MG63 (cell line): ENCODE measurements around the gene BMPER. TPM values are rescaled to one million over a fixed set of nuclear protein-coding genes. Genes with fewer than 3 reads are reported as not detected.

Experiments
- DNase-seq: peaks from one replicate; pipeline ENCODE4 v3.0.0-alpha.2; 2020
- H3K27me3 ChIP-seq: fragments of 250-450 bp; sonication (Bioruptor Pico); 2 replicates; pipeline ENCODE4 v1.5.1; 2020; ENCODE audit warnings: mild to moderate bottlenecking, moderate library complexity
- H3K36me3 ChIP-seq: fragments of 250-450 bp; sonication (Bioruptor Pico); 2 replicates; pipeline ENCODE4 v1.5.1; 2020; ENCODE audit warnings: mild to moderate bottlenecking, moderate library complexity
- H3K4me3 ChIP-seq: fragments of 250-450 bp; sonication (Bioruptor Pico); 2 replicates; pipeline ENCODE4 v1.5.1; 2020; ENCODE audit warnings: mild to moderate bottlenecking, moderate library complexity
- H3K9me3 ChIP-seq: fragments of 250-450 bp; sonication (Bioruptor Pico); 2 replicates; pipeline ENCODE4 v1.5.1; 2020; ENCODE audit warnings: mild to moderate bottlenecking, moderate library complexity
- total RNA-seq: library from RNA; depleted of rRNA; stranded (reverse); fragments of >200 nt; shearing (Covaris generic); gene quantifications from 2 replicates; pipeline ENCODE4 v1.2.3, GENCODE V29; 2014; ENCODE audit warnings: low replicate concordance

The BMPER gene
- total RNA-seq, 1 experiment from 2014 or later, result 110 TPM

DNA sequence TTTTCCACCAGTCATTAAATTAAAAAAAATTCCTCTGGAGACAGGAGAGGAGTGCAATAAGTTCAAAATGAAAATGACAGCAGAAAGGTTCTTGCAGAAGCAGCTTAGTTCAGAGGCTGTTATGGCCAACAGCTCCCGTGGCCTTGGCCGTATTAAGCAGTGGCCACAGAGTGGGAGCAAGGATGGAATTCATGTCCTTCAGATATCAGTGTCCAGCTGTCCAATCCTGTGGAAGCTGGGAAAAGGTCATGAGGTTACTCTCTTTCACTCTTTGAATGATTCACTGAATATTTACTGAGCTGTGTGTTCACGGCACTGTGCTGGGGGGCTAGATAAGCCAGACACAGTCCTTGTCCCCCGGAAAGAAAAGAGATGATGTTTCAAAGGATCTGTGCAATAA, 231.8 kb downstream of the BMPER start:
- H3K4me3 ChIP-seq, result no peak overlapping the region
- no peaks in the 10 kb centered on the region for H3K9me3 ChIP-seq
- peaks cover 64% of the 10 kb centered on the region for H3K36me3 ChIP-seq
- DNase-seq, result no peak
- no peaks in the 10 kb centered on the region for H3K27me3 ChIP-seq

DNA sequence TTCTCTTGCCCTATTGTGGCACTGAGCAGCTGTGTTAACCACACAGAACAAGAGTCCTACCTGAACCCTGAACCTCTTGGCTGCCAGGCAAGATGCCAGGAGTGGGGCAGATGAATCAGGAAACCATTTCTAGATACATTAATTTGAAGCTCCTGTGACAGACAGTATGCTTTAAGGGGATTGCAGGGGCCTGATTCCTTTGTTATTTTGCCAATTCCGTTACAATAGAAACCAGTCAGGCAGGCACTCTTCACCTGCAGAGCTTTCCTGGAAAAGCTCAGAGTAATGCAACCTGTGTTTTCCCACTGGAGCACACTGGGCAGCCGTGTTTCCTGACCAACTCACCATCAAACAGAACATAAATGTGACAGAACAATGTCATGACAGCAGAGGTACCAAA, 233.1 kb downstream of the BMPER start:
- no peak overlapping the region for H3K4me3 ChIP-seq
- DNase-seq, result no peak

DNA sequence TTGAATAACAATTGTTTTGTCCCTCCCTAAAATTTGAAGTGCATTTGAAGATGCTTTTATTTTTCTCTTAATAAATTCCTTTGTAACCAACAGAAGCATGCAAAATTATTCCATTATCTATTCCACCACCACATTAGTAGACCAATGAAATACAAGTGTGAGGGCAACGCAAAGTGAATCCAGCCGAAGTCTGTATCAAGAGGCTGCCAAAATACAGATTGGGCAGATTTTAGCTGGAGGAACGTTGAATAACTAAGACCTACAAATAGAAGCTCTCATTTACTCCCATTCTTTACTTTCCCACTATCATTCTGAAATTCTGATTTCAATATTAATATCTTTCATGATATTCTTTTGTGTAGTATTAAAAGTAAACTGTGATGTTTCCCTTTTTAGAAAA, 233.7 kb downstream of the BMPER start:
- no peaks in the 10 kb centered on the region for H3K9me3 ChIP-seq
- DNase-seq, result no peak
- no peak overlapping the region for H3K4me3 ChIP-seq
- H3K36me3 ChIP-seq, result peaks cover 84% of the 10 kb centered on the region
- no peaks in the 10 kb centered on the region for H3K27me3 ChIP-seq

More for the DNA sequence above, 233.1 kb downstream of the BMPER start:
- Histone ChIP-seq H3K36me3 (peaks cover 78% of the 10 kb centered on the region), H3K27me3 (no peaks in the 10 kb centered on the region), H3K9me3 (no peaks in the 10 kb centered on the region)

DNA sequence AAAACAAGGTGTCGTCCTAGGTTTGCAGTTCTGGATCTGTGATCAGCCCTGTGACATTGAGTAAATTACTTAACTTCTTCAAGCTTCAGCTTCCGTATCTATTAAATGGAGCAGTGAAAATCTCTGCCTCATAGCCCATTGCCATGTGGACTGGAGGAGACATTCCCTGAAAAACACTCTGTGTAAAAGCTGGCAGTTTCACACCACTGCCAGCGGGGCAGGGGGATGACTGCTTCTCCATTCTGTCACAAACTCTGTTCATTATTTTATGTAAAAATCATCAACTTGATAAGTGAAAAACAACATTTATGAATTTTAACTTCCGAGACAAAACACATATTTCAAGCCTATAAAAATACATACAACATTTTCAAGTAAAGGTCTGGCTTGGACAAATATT, 234.7 kb downstream of the BMPER start:
- no peaks in the 10 kb centered on the region for H3K9me3 ChIP-seq
- no peak for DNase-seq
- H3K4me3 ChIP-seq, result no peak overlapping the region
- peaks cover 86% of the 10 kb centered on the region for H3K36me3 ChIP-seq
- H3K27me3 ChIP-seq, result no peaks in the 10 kb centered on the region

DNA sequence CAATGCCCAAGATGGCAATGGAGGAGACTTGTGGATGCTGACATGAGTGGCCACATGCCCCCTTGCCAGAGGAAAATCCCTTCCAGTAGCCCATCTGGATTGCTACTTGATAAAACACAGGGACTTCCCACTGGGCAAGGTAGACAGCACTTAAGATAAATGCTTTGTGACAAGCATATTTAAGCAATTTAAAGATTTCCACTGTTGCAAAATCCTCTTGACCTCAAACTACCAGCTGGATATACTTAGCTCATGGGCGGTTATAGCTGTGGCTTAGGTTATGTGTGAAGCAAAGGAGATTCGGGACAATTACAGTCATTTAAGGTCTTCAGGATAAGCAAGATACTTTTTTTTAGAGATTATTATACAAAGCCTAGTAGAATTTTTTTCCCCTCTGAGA, 238.1 kb downstream of the BMPER start:
- H3K36me3 ChIP-seq, result peaks cover 88% of the 10 kb centered on the region
- DNase-seq, result no peak
- no peak overlapping the region for H3K4me3 ChIP-seq

DNA sequence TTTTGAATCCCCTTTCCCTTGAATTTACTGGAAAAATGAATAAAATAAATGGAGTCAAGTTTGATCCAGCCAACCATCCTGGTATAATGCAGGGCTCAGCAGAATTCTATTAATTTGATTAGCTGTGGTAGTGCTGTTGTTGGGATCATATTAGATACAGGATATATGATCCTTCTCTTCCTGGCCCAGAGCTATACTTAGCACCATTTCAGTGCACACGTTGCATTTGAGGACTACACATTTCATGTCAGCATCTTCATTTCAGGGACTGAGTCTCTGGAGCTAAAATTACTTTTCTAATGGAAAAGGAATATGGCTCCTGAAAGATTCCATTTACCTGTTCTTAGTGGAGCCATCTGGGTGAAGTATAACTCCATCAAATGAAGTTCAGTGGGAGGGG, 240.3 kb downstream of the BMPER start:
- H3K27me3 ChIP-seq, result no peaks in the 10 kb centered on the region
- peaks cover 87% of the 10 kb centered on the region for H3K36me3 ChIP-seq
- DNase-seq, result no peak
- no peaks in the 10 kb centered on the region for H3K9me3 ChIP-seq
- no peak overlapping the region for H3K4me3 ChIP-seq

More for the DNA sequence above, 238.1 kb downstream of the BMPER start:
- Histone ChIP-seq H3K27me3 (no peaks in the 10 kb centered on the region), H3K9me3 (no peaks in the 10 kb centered on the region)

DNA sequence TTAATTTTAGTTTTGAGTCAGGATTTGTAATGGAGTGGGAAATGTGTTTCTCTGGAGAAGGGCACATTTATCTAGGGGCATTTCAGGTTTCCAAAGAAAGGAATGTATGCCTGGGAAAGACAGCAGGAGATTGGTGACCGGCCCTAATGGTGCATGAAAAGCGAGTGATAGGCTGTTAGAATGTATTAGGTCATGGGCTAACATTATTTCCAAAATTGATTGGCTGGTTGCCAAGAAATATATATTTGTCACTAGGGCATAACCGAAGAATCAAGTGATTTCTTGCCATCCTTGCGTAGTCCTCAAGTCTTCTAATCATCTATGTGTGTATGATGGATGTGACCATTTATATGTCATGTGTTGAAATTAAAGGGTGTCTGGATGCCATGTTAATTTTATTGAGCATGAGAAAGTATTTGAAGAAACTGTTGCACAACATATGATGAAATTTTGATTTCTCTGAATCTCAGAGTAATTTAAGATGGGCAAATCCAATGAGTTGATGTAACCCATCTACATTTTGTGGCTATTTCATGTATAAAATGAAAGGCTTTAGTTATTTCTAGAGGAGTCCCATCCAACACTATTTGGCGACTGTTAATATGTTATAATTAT, 248.4 kb downstream of the BMPER start:
- Histone ChIP-seq H3K36me3 (peaks cover 97% of the 10 kb centered on the region), H3K4me3 (no peak overlapping the region), H3K27me3 (no peaks in the 10 kb centered on the region), H3K9me3 (no peaks in the 10 kb centered on the region)
- no peak for DNase-seq

DNA sequence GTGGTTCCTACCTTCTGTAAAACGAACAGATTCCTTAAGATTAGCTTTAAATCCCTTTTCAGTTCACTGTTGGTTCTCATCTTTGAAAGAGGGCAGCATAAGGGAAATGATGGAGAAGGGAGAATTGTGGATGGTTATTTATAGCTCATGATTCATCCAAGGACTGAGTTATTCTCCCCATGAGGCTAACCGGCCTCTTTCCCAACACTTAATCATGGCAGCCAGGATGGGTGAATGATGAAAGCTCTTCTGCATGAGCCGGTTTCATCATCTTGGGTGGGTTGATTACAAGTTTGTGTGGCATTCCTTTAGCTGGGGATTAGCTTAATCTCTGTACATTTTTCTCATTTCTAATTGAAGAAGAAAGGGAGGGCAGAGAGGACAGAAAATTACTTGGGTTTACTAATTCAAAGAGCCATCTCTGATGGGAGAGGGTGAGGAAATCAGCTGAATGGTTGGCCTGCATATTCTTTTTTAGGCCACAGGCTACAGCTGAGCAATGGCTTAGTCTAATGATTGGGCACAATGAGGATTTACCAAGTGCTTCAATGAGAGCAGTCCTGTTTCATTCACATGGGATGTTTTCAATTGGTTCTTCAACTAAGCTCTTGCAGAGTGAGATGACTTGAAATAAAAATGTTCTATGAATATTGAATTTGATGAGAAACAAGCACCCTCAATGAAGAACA, 250.0 kb downstream of the BMPER start:
- Histone ChIP-seq H3K4me3 (no peak overlapping the region), H3K36me3 (peaks cover 88% of the 10 kb centered on the region), H3K9me3 (no peaks in the 10 kb centered on the region), H3K27me3 (no peaks in the 10 kb centered on the region)
- peak; percentile 63 for DNase-seq

DNA sequence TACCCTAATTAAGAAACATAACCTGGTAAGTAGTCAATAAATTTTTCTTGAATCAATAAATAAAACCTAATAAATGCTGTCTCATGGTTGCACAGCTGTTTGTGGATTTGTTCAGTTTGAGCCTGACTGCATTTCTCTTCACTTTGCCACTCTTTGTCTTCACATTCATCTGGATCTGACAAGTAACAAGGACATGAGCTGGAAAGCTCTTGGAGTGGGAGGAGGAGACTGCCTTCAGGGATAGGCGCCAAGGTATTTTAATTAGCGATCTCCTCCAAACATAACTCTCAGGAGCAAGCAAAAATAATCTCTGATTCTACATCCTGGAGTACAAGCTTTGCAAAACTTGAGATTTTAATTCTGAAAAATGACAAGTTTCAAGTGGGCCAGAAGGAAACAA, 251.0 kb downstream of the BMPER start:
- no peaks in the 10 kb centered on the region for H3K9me3 ChIP-seq
- DNase-seq, result no peak
- H3K4me3 ChIP-seq, result no peak overlapping the region

DNA sequence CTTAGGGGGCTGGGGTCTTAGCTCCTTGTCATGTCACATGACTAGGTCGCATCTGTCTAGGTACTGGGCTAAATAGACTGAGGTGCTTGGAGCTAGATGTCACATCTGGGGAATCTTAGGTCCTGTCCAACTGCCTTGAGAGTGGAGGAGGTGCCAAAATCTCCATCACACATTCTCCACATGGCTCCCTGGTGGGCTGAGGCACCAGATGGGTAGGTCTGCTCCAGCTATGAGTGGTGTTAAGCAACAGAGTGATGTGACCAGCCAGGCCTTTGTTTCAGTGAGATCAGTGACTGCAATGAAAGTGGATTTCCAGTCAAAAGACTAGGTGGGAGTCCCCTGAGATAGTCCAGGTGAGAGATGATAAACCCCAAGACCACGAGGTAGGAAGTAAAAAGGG, 251.8 kb downstream of the BMPER start:
- H3K27me3 ChIP-seq, result no peaks in the 10 kb centered on the region
- DNase-seq, result no peak

More for the DNA sequence above, 251.0 kb downstream of the BMPER start:
- H3K36me3 ChIP-seq, result peaks cover 78% of the 10 kb centered on the region
- H3K27me3 ChIP-seq, result no peaks in the 10 kb centered on the region

DNA sequence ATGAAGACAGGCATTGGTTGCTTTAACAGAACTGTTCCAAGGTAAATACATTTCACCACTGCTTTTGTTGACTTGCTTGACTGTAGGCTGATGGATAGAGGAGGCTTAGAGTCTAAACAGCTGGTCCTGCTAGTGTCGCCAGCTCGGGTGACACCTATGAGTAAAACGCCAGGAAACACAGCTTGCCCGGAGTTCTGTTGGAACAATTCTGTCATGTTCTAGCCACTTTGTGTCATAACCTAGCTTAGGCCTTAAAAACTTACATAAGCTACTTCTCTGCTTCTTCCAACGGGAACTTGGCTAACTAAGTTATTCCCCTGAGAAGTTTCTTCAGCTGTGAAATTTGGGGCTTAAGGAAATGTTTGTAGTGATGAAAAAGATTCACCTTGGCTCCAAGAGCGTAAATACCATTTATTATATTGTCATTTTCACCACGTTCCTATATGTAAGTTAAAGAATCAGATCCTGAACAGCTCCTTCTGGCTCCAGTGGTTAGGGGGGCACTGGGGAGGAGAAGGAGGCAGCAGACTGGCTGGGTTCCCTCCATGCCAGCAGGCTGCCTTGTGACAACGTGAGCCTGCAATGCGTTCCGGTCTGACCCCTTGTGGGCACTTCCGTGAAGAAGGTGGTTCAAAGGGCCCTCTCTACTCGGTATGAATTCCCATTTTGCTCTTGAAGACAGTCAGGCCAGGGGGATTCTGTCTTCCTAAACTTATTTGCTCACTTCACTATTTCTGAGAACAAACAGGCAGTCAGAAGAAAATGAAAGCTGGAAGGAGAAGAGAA, 253.2 kb downstream of the BMPER start:
- Histone ChIP-seq H3K27me3 (no peaks in the 10 kb centered on the region), H3K4me3 (no peak overlapping the region), H3K36me3 (peaks cover 56% of the 10 kb centered on the region), H3K9me3 (no peaks in the 10 kb centered on the region)
- DNase-seq, result peak; percentile 10

More for the DNA sequence above, 251.8 kb downstream of the BMPER start:
- Histone ChIP-seq H3K4me3 (no peak overlapping the region), H3K36me3 (peaks cover 70% of the 10 kb centered on the region), H3K9me3 (no peaks in the 10 kb centered on the region)

DNA sequence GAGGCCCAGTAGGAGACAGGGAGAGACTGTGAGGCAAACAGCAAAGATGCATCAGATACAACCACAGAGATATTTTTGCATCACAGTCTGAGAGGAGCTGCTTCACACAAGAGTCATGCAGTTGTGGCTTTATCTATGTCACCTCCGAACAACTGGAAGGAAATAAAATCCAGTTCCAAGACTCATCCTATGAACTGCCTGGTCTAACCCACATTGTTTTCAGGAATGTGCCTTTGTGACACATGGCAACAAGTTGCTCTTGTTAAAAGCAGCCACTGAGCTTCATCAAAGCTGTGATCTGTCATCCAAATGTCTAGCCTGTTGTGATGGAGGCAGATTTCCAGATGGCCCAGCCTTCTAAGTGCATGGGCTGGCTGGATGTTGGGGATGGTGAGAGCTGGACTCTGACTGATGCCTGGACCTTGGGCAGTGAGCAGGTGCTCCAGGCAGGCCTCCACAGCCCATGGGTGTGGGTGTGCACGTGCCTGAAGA, 255.0 kb downstream of the BMPER start:
- no peak for DNase-seq
- Histone ChIP-seq H3K27me3 (no peaks in the 10 kb centered on the region), H3K4me3 (no peak overlapping the region), H3K9me3 (no peaks in the 10 kb centered on the region), H3K36me3 (peaks cover 41% of the 10 kb centered on the region)

DNA sequence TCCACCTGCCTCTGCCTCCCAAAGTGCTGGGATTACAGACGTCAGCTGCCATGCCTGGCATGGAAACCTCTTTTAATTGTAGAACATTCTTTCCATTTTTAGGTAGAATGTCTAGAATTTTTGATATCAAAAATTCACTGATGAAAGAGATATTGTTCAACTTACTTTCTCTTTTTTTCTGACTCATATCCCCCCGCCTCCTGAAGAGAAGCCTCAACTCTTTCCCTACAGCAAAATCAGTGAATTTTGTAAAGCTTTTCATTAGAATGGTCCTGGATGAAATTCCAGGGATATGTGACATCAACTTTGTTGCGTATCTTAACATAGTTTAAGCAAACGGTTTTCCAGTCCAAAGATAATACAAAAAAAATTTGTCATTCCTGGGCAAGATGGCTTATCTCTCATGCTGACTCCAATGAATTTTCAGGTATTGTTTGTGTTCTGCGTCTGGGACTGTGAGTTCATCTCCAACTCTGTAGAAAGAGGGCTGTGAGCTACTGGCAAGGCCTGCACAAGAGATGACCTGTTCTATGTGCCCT, 256.8 kb downstream of the BMPER start:
- Histone ChIP-seq H3K36me3 (peaks cover 23% of the 10 kb centered on the region), H3K4me3 (no peak overlapping the region), H3K9me3 (no peaks in the 10 kb centered on the region), H3K27me3 (no peaks in the 10 kb centered on the region)
- no peak for DNase-seq

DNA sequence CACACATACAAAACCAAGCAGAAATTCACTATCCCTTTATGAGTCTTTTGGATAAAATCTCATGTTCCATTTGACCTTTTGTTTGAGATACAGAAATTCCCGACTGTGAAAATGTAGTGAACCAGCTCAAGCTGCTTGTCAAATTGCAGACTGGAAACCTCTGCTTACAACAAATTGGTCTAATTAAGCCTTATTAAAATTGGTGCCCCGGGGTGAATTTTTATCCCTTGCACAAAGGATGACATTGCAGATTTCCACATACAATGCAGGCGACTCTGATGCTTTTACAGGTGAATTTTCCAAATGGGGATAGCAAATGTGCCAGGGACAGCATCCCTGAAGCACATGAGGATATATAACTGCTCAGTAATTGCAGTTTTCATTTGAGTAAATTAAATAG, 257.3 kb downstream of the BMPER start:
- Histone ChIP-seq H3K36me3 (peaks cover 17% of the 10 kb centered on the region), H3K9me3 (no peaks in the 10 kb centered on the region), H3K4me3 (no peak overlapping the region), H3K27me3 (no peaks in the 10 kb centered on the region)
- no peak for DNase-seq

DNA sequence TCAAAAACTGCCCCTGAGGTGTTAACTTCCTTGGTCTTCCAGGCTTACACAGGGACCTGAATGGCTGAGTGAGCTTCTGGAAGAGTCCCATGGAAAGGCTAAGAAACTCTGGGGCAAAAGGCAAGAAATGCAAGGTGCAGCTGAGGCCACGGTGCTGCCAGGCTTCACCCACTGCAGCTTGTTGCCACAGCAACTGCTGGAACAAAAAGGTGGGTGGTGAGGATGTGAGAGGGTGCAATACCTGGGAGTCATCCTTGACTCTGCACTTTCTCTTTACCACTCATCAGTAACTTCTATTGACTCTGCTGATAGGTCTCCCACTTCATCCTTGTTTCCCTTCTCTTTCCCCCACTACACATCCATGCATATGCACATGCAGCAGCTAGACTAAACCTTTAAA, 258.6 kb downstream of the BMPER start:
- Histone ChIP-seq H3K9me3 (no peaks in the 10 kb centered on the region), H3K4me3 (no peak overlapping the region), H3K36me3 (peaks cover 4% of the 10 kb centered on the region), H3K27me3 (no peaks in the 10 kb centered on the region)
- no peak for DNase-seq

DNA sequence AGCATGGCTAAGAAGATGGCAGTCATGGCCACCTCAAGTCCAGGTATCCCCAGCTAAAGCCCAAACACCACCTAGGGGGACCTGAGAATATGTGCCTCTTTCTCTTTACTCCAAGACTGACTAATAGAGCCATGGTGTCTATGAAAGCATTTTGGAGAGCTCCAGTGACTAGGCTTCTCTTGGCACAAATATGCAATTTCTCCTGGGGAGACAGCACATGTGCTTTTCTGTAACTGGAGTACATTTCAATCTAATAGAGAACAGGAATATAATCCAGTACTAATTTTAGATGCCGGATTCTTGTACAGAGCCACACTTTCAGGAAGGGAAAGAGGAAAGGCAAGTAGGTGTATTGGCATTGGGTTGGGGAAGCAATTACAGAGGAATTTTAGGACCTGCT, 260.1 kb downstream of the BMPER start:
- no peak overlapping the region for H3K4me3 ChIP-seq
- H3K36me3 ChIP-seq, result no peaks in the 10 kb centered on the region
- DNase-seq, result no peak
- no peaks in the 10 kb centered on the region for H3K9me3 ChIP-seq
- H3K27me3 ChIP-seq, result no peaks in the 10 kb centered on the region

DNA sequence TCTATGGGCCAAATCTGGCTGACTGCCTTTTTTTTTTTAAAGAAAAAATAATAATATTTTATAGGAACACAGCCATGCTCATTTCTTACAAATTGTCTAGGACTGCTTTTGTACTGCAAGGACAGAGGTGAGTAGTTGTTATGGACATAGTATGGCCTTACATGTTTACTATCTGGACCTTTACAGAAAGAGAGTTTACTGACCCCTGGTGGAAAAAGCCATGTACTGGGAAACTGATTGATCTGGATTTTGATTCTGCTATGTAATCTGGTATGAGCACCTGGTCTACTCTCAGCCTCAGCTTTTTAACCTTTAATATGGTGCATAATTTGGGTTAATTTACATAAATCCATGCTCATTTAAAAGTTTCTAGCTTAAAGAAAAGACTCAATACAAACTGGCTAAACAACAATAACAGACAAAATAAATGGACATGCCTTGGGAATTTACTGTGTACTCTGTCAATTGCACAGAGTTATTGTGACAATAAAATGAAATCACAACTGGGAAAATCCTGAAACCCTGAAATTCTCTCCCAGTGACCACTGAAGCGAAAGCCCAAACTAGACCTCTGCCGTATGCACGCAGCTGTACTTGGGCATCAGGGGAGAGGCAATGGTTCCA, 260.7 kb downstream of the BMPER start:
- H3K36me3 ChIP-seq, result no peaks in the 10 kb centered on the region
- H3K9me3 ChIP-seq, result no peaks in the 10 kb centered on the region
- DNase-seq, result no peak
- H3K4me3 ChIP-seq, result no peak overlapping the region
- no peaks in the 10 kb centered on the region for H3K27me3 ChIP-seq
